ENCODE results near the gene GRM4.

GRCh38 chr6:34158876-34159275 is 13.0 kb upstream of the GRM4 start:
- TF ChIP-seq CTCF (IDR thresholded peaks at IDR 0.05; ENCODE audit: low read length) (no peak), EZH2 (optimal IDR thresholded peaks at IDR 0.05; ENCODE audit: low read depth, low read length) (no peak), EZH2phosphoT487 (IDR thresholded peaks at IDR 0.05; ENCODE audit: low read length) (no peak)
